K562 (cell line): ENCODE measurements around the gene CYSRT1. TPM values are rescaled to one million over a fixed set of nuclear protein-coding genes. Genes with fewer than 3 reads are reported as not detected.

Source experiments
- CTBP1 ChIP-seq: fragments of 450-650 bp; IDR thresholded peaks from 2 replicates; pipeline ENCODE4 v1.6.1; 2016; ENCODE audit warnings: borderline replicate concordance
- KLF1 ChIP-seq: fragments of 450-650 bp; IDR thresholded peaks from 2 replicates; pipeline ENCODE4 v1.6.1; 2016; ENCODE audit warnings: missing genetic modification characterization, missing compliant biosample characterization
- NCOA6 ChIP-seq: fragments of 450-650 bp; IDR thresholded peaks from 2 replicates; pipeline ENCODE4 v1.6.1; 2017; ENCODE audit warnings: mild to moderate bottlenecking
- NFIC ChIP-seq: fragments of 450-650 bp; IDR thresholded peaks from 2 replicates; pipeline ENCODE4 v1.6.1; 2017; ENCODE audit warnings: mild to moderate bottlenecking, inconsistent platforms
- POLR2AphosphoS5 ChIP-seq: IDR thresholded peaks from 2 replicates; pipeline ENCODE4 v1.6.1; 2011; ENCODE audit warnings: mild to moderate bottlenecking, low read depth, low read length, moderate library complexity; ENCODE audit not compliant: control insufficient read depth, insufficient read depth
- SMARCE1 ChIP-seq: fragments of 450-650 bp; IDR thresholded peaks from 2 replicates; pipeline ENCODE4 v1.7.1; 2016; ENCODE audit warnings: mild to moderate bottlenecking
- SRSF3 ChIP-seq: fragments of 200-400 bp; formaldehyde crosslinking; IDR thresholded peaks from 2 replicates; pipeline ENCODE4 v1.6.1; 2016; ENCODE audit warnings: mild to moderate bottlenecking, low read length, moderate library complexity; ENCODE audit not compliant: insufficient read depth
- ZNF644 ChIP-seq: fragments of 200-800 bp; sonication (Bioruptor generic); IDR thresholded peaks from 2 replicates; pipeline ENCODE4 v1.6.1; 2016; ENCODE audit warnings: low read depth, missing genetic modification characterization, missing compliant biosample characterization
- ZNF76 ChIP-seq: fragments of 250-450 bp; sonication (Bioruptor Pico); IDR thresholded peaks from 2 replicates; pipeline ENCODE4 v1.4.0; 2020; ENCODE audit warnings: mild to moderate bottlenecking, moderate library complexity, borderline replicate concordance
- ZNF766 ChIP-seq: fragments of 200-800 bp; sonication (Bioruptor generic); conservative IDR thresholded peaks from 2 replicates; pipeline ENCODE4 v1.6.1; 2016; ENCODE audit warnings: missing genetic modification characterization, missing compliant biosample characterization
- polyA plus RNA-seq, 8 experiments: library from polyadenylated mRNA; depleted of rRNA in 4 of 8; stranded (reverse) in 5 of 8; unstranded in 3 of 8; fragments of >200 nt; fragmentation: Nextera tagmentation in 2 of 8; fragmentation: Illumina TruSeq in 1 of 8; extraction: Ambion mirVana in 2 of 8; extraction: Trizol in 1 of 8; gene quantifications; 2 replicates each; pipeline versions ENCODE4 v1.2.1 to v1.2.3, GENCODE V29; 2011 to 2014; ENCODE audit warnings: inconsistent platforms in 1 of 8, missing spikeins in 1 of 8
- total RNA-seq, 7 experiments: library from RNA; depleted of rRNA in 6 of 7; stranded (reverse); fragments of >200 nt in 6 of 7; fragmentation: Illumina TruSeq in 2 of 7; extraction: Trizol in 2 of 7; gene quantifications; 2 replicates each; pipeline versions ENCODE4 v1.2.1 to v1.2.3, GENCODE V29; 2011 to 2021; ENCODE audit warnings: low replicate concordance in 1 of 7
- TF ChIP-seq, protein P1 (sequence below), 2 experiments: fragments of 200-800 bp in 1 of 2; sonication (Bioruptor generic) in 1 of 2; sonication (generic) in 1 of 2; formaldehyde crosslinking in 1 of 2; IDR thresholded peaks in 1 of 2; conservative IDR thresholded peaks in 1 of 2; 2 replicates each; pipeline versions ENCODE4 v1.5.0 to v1.6.1; 2016 to 2020; ENCODE audit warnings: missing compliant biosample characterization in 1 of 2, missing genetic modification characterization in 1 of 2, missing genetic modification reagents in 1 of 2
- TF ChIP-seq, protein P2 (sequence below): sonication (generic); formaldehyde crosslinking; IDR thresholded peaks from 2 replicates; pipeline ENCODE4 v1.8.1; 2023; ENCODE audit warnings: mild to moderate bottlenecking, missing genetic modification reagents
- TF ChIP-seq, protein P3 (sequence below), 2 experiments: fragments of 450-650 bp in 1 of 2; sonication (generic) in 1 of 2; formaldehyde crosslinking in 1 of 2; IDR thresholded peaks; 2 replicates each; pipeline versions ENCODE4 v1.7.1 to v1.9.0; 2016 to 2022; ENCODE audit warnings: inconsistent platforms in 1 of 2, mild to moderate bottlenecking in 1 of 2, missing genetic modification reagents in 1 of 2

CYSRT1 gene
- total and polyA plus RNA-seq, 9 of the 15 experiments (the other 6 are each of a cell fraction or from before 2014, with no cell fraction given), result 0.04 to 1.4 (median 0.42) TPM; not detected in 3

DNA sequence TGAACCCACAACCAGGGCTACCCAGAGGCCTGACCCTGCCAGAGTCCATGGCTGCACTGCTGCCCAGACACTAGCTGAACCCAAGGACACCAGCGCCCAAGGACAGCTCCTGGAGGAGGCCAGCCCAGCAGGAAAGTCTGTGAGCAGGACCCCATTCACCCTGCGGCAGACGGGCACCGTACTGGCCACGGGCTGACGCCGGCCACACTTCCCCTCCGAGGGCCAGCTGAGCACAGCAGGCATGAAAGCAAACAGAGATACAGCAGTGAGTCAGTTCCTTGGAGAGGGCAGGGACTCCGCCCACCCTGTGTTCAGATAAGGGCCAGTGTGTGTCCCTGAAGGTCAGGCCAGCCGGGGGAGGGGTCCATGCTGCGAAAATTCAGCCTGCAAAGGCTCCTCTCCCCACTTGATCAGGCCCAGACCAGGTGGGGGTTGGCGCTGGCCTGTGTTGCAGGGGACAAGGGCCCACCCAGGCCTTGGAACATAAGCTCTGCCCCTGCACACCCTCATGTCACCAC, 6.2 kb upstream of the CYSRT1 start (continued):
- TF ChIP-seq NFIC (peak; percentile 45; the same call in 1 of the 2 replicates), SRSF3 (no peak), CTBP1 (peak; percentile 91; the same call in 1 of the 2 replicates), POLR2AphosphoS5 (peak; percentile 49; the same call in 1 of the 2 replicates), ZNF766 (CRISPR knock-in tag) (no peak), KLF1 (peak; percentile 91; the same call in 1 of the 2 replicates), SMARCE1 (peak; percentile 93), NCOA6 (no peak), ZNF644 (tag) (no peak), ZNF76 (CRISPR knock-in tag) (0 out of 2 replicates have a peak, but pooled peaks have one; percentile 45)
- TF ChIP-seq, protein P1, sequence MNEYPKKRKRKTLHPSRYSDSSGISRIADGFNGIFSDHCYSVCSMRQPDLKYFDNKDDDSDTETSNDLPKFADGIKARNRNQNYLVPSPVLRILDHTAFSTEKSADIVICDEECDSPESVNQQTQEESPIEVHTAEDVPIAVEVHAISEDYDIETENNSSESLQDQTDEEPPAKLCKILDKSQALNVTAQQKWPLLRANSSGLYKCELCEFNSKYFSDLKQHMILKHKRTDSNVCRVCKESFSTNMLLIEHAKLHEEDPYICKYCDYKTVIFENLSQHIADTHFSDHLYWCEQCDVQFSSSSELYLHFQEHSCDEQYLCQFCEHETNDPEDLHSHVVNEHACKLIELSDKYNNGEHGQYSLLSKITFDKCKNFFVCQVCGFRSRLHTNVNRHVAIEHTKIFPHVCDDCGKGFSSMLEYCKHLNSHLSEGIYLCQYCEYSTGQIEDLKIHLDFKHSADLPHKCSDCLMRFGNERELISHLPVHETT (CRISPR knock-in tag; conservative IDR thresholded peaks at IDR 0.05 in 1 of 2, IDR thresholded peaks at IDR 0.05 in 1 of 2), result 0 out of 4 replicates have a peak, but pooled peaks of 1 of the 2 experiments have one; percentile 72
- TF ChIP-seq, protein P2, sequence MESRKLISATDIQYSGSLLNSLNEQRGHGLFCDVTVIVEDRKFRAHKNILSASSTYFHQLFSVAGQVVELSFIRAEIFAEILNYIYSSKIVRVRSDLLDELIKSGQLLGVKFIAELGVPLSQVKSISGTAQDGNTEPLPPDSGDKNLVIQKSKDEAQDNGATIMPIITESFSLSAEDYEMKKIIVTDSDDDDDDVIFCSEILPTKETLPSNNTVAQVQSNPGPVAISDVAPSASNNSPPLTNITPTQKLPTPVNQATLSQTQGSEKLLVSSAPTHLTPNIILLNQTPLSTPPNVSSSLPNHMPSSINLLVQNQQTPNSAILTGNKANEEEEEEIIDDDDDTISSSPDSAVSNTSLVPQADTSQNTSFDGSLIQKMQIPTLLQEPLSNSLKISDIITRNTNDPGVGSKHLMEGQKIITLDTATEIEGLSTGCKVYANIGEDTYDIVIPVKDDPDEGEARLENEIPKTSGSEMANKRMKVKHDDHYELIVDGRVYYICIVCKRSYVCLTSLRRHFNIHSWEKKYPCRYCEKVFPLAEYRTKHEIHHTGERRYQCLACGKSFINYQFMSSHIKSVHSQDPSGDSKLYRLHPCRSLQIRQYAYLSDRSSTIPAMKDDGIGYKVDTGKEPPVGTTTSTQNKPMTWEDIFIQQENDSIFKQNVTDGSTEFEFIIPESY (CRISPR knock-in tag), result no peak; the same call in 1 of the 2 replicates
- TF ChIP-seq, protein P3, sequence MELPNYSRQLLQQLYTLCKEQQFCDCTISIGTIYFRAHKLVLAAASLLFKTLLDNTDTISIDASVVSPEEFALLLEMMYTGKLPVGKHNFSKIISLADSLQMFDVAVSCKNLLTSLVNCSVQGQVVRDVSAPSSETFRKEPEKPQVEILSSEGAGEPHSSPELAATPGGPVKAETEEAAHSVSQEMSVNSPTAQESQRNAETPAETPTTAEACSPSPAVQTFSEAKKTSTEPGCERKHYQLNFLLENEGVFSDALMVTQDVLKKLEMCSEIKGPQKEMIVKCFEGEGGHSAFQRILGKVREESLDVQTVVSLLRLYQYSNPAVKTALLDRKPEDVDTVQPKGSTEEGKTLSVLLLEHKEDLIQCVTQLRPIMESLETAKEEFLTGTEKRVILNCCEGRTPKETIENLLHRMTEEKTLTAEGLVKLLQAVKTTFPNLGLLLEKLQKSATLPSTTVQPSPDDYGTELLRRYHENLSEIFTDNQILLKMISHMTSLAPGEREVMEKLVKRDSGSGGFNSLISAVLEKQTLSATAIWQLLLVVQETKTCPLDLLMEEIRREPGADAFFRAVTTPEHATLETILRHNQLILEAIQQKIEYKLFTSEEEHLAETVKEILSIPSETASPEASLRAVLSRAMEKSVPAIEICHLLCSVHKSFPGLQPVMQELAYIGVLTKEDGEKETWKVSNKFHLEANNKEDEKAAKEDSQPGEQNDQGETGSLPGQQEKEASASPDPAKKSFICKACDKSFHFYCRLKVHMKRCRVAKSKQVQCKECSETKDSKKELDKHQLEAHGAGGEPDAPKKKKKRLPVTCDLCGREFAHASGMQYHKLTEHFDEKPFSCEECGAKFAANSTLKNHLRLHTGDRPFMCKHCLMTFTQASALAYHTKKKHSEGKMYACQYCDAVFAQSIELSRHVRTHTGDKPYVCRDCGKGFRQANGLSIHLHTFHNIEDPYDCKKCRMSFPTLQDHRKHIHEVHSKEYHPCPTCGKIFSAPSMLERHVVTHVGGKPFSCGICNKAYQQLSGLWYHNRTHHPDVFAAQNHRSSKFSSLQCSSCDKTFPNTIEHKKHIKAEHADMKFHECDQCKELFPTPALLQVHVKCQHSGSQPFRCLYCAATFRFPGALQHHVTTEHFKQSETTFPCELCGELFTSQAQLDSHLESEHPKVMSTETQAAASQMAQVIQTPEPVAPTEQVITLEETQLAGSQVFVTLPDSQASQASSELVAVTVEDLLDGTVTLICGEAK (IDR thresholded peaks at IDR 0.05), result no peak
- TF ChIP-seq, protein P3 (CRISPR knock-in tag; IDR thresholded peaks at IDR 0.05), result no peak
